WERI-Rb-1 (cell line): ENCODE measurements around the gene GPR68.

Experiments used
- DNase-seq: peaks from one replicate; pipeline ENCODE4 v3.0.0-alpha.2; 2020
- H3K27ac ChIP-seq: fragments of 250-450 bp; sonication (Bioruptor Pico); 2 replicates; pipeline ENCODE4 v1.5.1; 2020; ENCODE audit warnings: mild to moderate bottlenecking, moderate library complexity
- H3K27me3 ChIP-seq: fragments of 250-450 bp; sonication (Bioruptor Pico); 2 replicates; pipeline ENCODE4 v1.5.1; 2021; ENCODE audit warnings: mild to moderate bottlenecking, low read depth, moderate library complexity; ENCODE audit not compliant: insufficient read depth, severe bottlenecking
- H3K36me3 ChIP-seq: fragments of 250-450 bp; sonication (Bioruptor Pico); 2 replicates; pipeline ENCODE4 v1.5.1; 2020; ENCODE audit warnings: mild to moderate bottlenecking, moderate library complexity
- H3K4me3 ChIP-seq: 2 replicates; pipeline ENCODE4 v1.5.1; 2011; ENCODE audit warnings: low read depth, mild to moderate bottlenecking, control low read depth, low read length
- H3K9me3 ChIP-seq: fragments of 250-450 bp; sonication (Bioruptor Pico); 2 replicates; pipeline ENCODE4 v1.5.1; 2021; ENCODE audit warnings: mild to moderate bottlenecking, moderate library complexity; ENCODE audit not compliant: severe bottlenecking
- TF ChIP-seq, protein P1 (sequence below): IDR thresholded peaks from 2 replicates; pipeline ENCODE4 v1.5.1; 2011; ENCODE audit warnings: low read depth, mild to moderate bottlenecking, control low read depth, inconsistent platforms, low read length

Gene GPR68

DNA sequence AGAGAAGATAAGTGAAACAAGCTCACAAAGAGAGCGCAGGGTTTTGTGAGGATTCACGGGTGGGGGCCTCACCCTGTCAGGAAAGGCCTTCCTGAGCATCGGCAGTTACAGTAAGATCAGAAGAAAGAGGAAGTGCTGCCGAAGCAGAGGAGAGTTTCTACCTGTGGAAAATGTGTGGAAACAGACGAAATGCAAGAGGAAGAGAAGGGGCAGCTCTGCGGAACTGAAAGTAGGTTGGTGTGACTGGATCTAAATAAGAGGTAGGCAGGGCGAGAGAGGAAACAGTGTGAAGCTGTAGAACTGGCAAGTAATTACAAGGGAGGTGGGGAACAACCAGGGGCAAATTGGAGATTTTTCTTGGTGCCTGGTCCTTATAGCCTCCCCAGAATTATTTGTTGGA lies 2.6 kb downstream of the GPR68 start:
- H3K27ac ChIP-seq = no peak overlapping the region
- TF ChIP-seq, protein P1, sequence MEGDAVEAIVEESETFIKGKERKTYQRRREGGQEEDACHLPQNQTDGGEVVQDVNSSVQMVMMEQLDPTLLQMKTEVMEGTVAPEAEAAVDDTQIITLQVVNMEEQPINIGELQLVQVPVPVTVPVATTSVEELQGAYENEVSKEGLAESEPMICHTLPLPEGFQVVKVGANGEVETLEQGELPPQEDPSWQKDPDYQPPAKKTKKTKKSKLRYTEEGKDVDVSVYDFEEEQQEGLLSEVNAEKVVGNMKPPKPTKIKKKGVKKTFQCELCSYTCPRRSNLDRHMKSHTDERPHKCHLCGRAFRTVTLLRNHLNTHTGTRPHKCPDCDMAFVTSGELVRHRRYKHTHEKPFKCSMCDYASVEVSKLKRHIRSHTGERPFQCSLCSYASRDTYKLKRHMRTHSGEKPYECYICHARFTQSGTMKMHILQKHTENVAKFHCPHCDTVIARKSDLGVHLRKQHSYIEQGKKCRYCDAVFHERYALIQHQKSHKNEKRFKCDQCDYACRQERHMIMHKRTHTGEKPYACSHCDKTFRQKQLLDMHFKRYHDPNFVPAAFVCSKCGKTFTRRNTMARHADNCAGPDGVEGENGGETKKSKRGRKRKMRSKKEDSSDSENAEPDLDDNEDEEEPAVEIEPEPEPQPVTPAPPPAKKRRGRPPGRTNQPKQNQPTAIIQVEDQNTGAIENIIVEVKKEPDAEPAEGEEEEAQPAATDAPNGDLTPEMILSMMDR = no peak
- no peak overlapping the region for H3K4me3 ChIP-seq
- no peaks in the 10 kb centered on the region for H3K9me3 ChIP-seq
- no peaks in the 10 kb centered on the region for H3K36me3 ChIP-seq
- no peaks in the 10 kb centered on the region for H3K27me3 ChIP-seq
- no peak for DNase-seq

DNA sequence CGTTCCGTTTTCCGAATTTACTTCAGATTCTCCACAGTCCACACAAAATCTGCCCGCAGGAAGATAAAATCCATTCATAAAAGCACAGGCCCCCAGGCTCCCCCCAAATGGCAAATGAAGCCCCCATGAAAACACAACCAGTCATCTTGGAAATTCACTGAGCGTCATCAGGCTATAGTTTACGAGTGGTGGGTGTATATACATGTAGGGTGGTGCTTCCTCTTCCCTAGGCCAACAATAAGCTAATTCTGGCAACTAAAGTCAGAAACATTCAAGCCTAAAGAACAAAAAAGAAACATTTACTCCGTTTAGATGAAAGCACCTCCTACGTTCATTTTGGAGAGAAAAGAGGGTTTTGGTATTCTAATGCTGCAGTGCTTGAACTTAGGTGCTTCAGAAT lies 5.8 kb downstream of the GPR68 start:
- H3K27me3 ChIP-seq = no peaks in the 10 kb centered on the region
- no peaks in the 10 kb centered on the region for H3K36me3 ChIP-seq
- TF ChIP-seq, protein P1 = no peak
- H3K4me3 ChIP-seq = no peak overlapping the region
- no peak overlapping the region for H3K27ac ChIP-seq
- DNase-seq = no peak
- H3K9me3 ChIP-seq = no peaks in the 10 kb centered on the region

DNA sequence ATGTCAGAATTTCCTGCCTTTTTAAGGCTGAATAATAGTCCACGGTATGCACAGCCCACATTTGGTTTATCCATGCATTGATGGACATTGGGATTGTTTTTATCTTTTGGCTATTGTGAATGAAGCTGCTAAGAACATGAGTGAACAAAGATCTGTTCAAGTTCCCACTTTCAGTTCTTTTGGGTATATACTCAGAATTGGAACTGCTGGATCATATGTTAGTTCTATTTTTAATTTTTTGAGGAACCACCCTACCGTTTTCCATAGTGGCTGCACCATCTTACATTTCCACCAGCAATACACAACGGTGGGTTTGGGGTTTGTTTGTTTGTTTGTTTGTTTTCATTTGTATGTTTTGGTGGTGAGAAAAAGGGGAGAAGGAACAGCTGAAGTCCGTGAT lies 6.4 kb downstream of the GPR68 start:
- TF ChIP-seq, protein P1 = no peak
- no peaks in the 10 kb centered on the region for H3K36me3 ChIP-seq
- no peaks in the 10 kb centered on the region for H3K9me3 ChIP-seq
- no peak overlapping the region for H3K4me3 ChIP-seq
- DNase-seq = no peak
- H3K27ac ChIP-seq = no peak overlapping the region
- no peaks in the 10 kb centered on the region for H3K27me3 ChIP-seq

DNA sequence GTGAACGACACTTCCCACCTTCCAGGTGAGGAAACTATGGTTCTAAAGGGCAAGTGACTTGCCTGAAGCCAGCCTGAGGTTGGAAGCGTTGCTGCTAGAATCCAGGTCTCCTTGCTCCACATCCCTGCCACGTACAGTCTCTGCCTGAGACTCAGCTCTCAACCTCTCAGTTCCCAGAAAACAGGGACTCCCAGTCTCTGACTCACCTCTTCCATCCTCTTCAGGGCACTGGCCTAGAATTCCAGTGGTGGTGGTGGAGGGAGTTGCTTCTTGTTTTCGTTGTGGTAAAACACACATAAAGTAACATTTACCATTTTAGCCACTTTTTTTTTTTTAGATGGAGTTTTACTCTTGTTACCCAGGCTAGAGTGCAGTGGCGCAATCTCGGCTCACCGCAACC lies 7.3 kb downstream of the GPR68 start:
- no peak overlapping the region for H3K27ac ChIP-seq
- no peak for DNase-seq
- TF ChIP-seq, protein P1 = no peak
- no peaks in the 10 kb centered on the region for H3K9me3 ChIP-seq
- no peaks in the 10 kb centered on the region for H3K27me3 ChIP-seq
- no peak overlapping the region for H3K4me3 ChIP-seq
- no peaks in the 10 kb centered on the region for H3K36me3 ChIP-seq

DNA sequence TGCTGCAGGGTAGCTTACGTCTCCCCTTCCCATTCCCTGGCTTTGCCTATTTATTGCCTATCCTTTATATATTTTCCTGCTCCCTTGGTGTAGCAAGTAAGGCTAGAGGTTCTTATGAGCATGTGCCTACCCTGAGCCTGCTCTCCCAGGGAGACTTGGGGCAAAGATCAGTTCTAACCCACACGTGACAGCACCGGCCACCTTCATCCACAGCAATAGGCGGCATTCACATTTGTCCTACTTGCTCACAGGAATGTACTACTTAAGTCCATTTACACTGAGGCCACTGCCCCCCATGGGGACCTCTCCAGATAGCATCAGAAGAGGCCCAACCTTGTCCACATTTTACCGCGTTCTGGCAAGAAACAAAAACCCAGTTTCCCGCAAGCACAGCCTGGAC lies 8.7 kb downstream of the GPR68 start:
- TF ChIP-seq, protein P1 = no peak
- DNase-seq = no peak
- H3K9me3 ChIP-seq = no peaks in the 10 kb centered on the region
- no peaks in the 10 kb centered on the region for H3K27me3 ChIP-seq
- H3K4me3 ChIP-seq = no peak overlapping the region
- H3K27ac ChIP-seq = no peak overlapping the region
- no peaks in the 10 kb centered on the region for H3K36me3 ChIP-seq

DNA sequence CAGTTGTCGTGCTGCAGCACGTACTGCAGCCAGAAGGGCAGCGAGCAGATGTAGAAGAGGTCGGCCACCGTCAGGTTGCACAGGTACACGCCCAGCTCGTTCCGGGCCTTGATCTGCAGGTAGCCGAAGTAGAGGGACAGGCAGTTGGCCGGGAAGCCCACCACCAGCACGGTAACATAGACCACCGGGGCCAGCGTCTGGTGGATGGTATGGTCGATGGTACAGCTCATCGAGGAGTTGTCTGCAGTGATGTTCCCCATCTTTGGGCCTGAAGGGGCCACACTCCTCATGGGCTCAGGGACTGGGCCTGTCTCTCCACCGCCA lies 9.8 kb downstream of the GPR68 start:
- H3K27ac ChIP-seq = no peak overlapping the region
- TF ChIP-seq, protein P1 = no peak
- no peaks in the 10 kb centered on the region for H3K36me3 ChIP-seq
- H3K4me3 ChIP-seq = no peak overlapping the region
- no peak for DNase-seq
- H3K27me3 ChIP-seq = no peaks in the 10 kb centered on the region
- H3K9me3 ChIP-seq = peaks cover 6% of the 10 kb centered on the region
